WI38 (cell line): ENCODE results near the gene SYPL2.

Experiments
- H3K4me3 ChIP-seq: 2 replicates; pipeline ENCODE4 v1.5.1; 2011; ENCODE audit warnings: low read depth, mild to moderate bottlenecking, control low read depth, low read length
- CTCF ChIP-seq: IDR thresholded peaks from 2 replicates; pipeline ENCODE4 v1.5.1; 2012; ENCODE audit warnings: low read depth, mild to moderate bottlenecking, control low read depth, low read length

Gene SYPL2

GRCh38 chr1:109479901-109480300, 13.6 kb downstream of the SYPL2 start:
- TF ChIP-seq CTCF = no peak
- no peak overlapping the region for H3K4me3 ChIP-seq

- TF ChIP-seq CTCF = no peak
- H3K4me3 ChIP-seq = no peak overlapping the region
Measured at GRCh38 chr1:109481646-109482045, 15.3 kb downstream of the SYPL2 start.

GRCh38 chr1:109482242-109482641, 15.9 kb downstream of the SYPL2 start:
- TF ChIP-seq CTCF = no peak

GRCh38 chr1:109482791-109483671, 16.7 kb downstream of the SYPL2 start:
- TF ChIP-seq CTCF = no peak
- peak overlapping the region; percentile 60 for H3K4me3 ChIP-seq

More at GRCh38 chr1:109482242-109482641, 15.9 kb downstream of the SYPL2 start:
- H3K4me3 ChIP-seq = no peak overlapping the region

GRCh38 chr1:109483672-109484518, 17.5 kb downstream of the SYPL2 start, which contains the start of gene ATXN7L2:
Gene ATXN7L2 (plus strand): TSS chr1:109483905. CDS start chr1:109483954, 49 bp downstream.
- TF ChIP-seq CTCF = no peak
- peak within 1 kb of the TSS; percentile 72 for H3K4me3 ChIP-seq

- no peak for TF ChIP-seq CTCF
- H3K4me3 ChIP-seq = peak overlapping the region; percentile 72
Measured at GRCh38 chr1:109484519-109484975, 18.2 kb downstream of the SYPL2 start.
